ENCODE results near the gene PEX6. TPM values are rescaled to one million over a fixed set of nuclear protein-coding genes. Genes with fewer than 3 reads are reported as not detected.

PEX6 gene
- total and polyA plus RNA-seq, 8 donors = 5.5 to 118 (median 15.7) TPM

- peaks cover 30 to 57% (median 54%) of the 10 kb centered on the region in 4 donors for H3K36me3 ChIP-seq
- H3K27ac ChIP-seq = no peak overlapping the region
- TF ChIP-seq EP300 (IDR thresholded peaks at IDR 0.05) (no peak), POLR2AphosphoS5 (IDR thresholded peaks at IDR 0.05) (no peak)
- H3K4me1 ChIP-seq = peaks cover 11 to 42% (median 21%) of the 10 kb centered on the region in 4 donors
- WGBS, 5 donors = 81 to 95% (median 88%) methylated on average over 6 to 13 of the region's 13 CpGs
- no peak for DNase-seq
- H3K27me3 ChIP-seq = no peaks in the 10 kb centered on the region
- H3K4me3 ChIP-seq = no peak overlapping the region
- intact Hi-C loops (cut with DNase I; ENCODE audit: low total_unique reads) = no loop called here
- H3K9me3 ChIP-seq = no peaks in the 10 kb centered on the region
Observed at GRCh38 chr6:42962502-42963178, 16.3 kb downstream of the PEX6 start.

- 90 to 95% (median 93%) methylated on average over 12 of the region's 12 CpGs for WGBS, 5 donors
- H3K27ac ChIP-seq = no peak overlapping the region
Observed at GRCh38 chr6:42962096-42962495, 16.9 kb downstream of the PEX6 start.

GRCh38 chr6:42961020-42961470 is 17.9 kb downstream of the PEX6 start:
- 11 to 47% (median 17%) methylated on average over 9 to 15 of the region's 15 CpGs for WGBS, 5 donors
- H3K27ac ChIP-seq = peak overlapping the region; percentile 35 to 87 (median 73)
- no peaks in the 10 kb centered on the region for H3K27me3 ChIP-seq
- DNase-seq = peak in 1 of 2 donors; percentile 32
- H3K4me1 ChIP-seq = peaks cover 11 to 42% (median 21%) of the 10 kb centered on the region in 4 donors
- intact Hi-C loops (cut with DNase I; ENCODE audit: low total_unique reads) = no loop called here
- no peaks in the 10 kb centered on the region for H3K9me3 ChIP-seq
- peak overlapping the region; percentile 47 to 58 (median 50) for H3K4me3 ChIP-seq
- peaks cover 22 to 42% (median 39%) of the 10 kb centered on the region in 4 donors for H3K36me3 ChIP-seq
- TF ChIP-seq, protein P1, sequence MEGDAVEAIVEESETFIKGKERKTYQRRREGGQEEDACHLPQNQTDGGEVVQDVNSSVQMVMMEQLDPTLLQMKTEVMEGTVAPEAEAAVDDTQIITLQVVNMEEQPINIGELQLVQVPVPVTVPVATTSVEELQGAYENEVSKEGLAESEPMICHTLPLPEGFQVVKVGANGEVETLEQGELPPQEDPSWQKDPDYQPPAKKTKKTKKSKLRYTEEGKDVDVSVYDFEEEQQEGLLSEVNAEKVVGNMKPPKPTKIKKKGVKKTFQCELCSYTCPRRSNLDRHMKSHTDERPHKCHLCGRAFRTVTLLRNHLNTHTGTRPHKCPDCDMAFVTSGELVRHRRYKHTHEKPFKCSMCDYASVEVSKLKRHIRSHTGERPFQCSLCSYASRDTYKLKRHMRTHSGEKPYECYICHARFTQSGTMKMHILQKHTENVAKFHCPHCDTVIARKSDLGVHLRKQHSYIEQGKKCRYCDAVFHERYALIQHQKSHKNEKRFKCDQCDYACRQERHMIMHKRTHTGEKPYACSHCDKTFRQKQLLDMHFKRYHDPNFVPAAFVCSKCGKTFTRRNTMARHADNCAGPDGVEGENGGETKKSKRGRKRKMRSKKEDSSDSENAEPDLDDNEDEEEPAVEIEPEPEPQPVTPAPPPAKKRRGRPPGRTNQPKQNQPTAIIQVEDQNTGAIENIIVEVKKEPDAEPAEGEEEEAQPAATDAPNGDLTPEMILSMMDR (IDR thresholded peaks at IDR 0.05) = no peak

More at GRCh38 chr6:42962096-42962495, 16.9 kb downstream of the PEX6 start:
- intact Hi-C loops (cut with DNase I; ENCODE audit: low total_unique reads) = no loop called here
- Histone ChIP-seq H3K4me1 (peaks cover 11 to 42% (median 21%) of the 10 kb centered on the region in 4 donors), H3K36me3 (peaks cover 29 to 51% (median 48%) of the 10 kb centered on the region in 4 donors), H3K27me3 (no peaks in the 10 kb centered on the region), H3K9me3 (no peaks in the 10 kb centered on the region), H3K4me3 (no peak overlapping the region)
- no peak for DNase-seq
- TF ChIP-seq, protein P1 (IDR thresholded peaks at IDR 0.05) = no peak
- TF ChIP-seq POLR2A (IDR thresholded peaks at IDR 0.05) (no peak), EP300 (IDR thresholded peaks at IDR 0.05) (no peak), POLR2AphosphoS5 (IDR thresholded peaks at IDR 0.05) (no peak)

DNA sequence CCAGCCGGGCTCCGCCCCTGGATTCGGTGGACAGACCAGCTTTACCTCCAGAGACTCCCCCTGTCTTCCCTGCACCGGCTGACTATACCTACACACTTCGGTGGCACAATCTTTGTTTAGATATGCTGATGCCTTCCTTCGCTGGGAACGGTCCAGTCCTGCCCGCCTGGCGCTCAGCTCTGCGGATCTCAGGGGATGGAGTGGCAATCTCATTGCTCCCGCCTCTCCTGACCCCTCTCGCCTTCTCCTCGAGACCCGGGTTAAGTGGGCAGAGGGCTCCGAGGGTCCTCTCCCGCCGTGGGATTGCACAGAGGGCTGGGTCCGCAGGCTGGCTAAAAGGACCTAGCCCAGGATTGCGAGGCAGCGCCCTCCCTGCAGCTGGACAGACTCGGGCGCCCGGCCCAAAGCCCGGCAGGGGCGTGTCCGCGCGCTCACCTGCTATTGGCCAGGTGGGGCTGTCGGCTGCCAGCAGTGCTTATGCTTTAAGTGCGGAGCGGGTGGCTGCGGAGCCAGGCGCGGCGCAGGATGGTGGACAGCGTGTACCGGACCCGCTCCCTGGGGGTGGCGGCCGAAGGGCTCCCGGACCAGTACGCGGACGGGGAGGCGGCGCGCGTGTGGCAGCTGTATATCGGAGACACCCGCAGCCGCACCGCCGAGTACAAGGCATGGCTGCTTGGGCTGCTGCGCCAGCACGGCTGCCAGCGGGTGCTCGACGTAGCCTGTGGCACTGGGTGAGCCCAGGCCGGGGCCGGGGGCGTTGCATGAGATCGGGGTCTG is 18.6 kb downstream of the PEX6 start, which contains the start of gene GNMT:
TSS of gene GNMT (plus strand) at position 512 of the 777 bp plus-strand sequence. CDS start at position 526, 14 bp downstream.
- DNase-seq = peak; percentile 87 to 91
- H3K4me1 ChIP-seq = peaks cover 11 to 42% (median 21%) of the 10 kb centered on the region in 4 donors
- H3K27me3 ChIP-seq = no peaks in the 10 kb centered on the region
- H3K4me3 ChIP-seq = peak within 1 kb of the TSS; percentile 47 to 58 (median 50)
- TF ChIP-seq EP300 (IDR thresholded peaks at IDR 0.05) (no peak), POLR2AphosphoS5 (IDR thresholded peaks at IDR 0.05) (peak; percentile 36 to 91 (median 86))
- H3K36me3 ChIP-seq = peaks cover 18 to 36% (median 33%) of the 10 kb centered on the region in 4 donors
- intact Hi-C loops (cut with DNase I; ENCODE audit: low total_unique reads) = no loop called here
- H3K27ac ChIP-seq = peak within 1 kb of the TSS; percentile 35 to 87 (median 73)
- WGBS, 5 donors = 1 to 7% (median 2%) methylated on average over 25 to 62 of the region's 62 CpGs
- no peaks in the 10 kb centered on the region for H3K9me3 ChIP-seq

DNA sequence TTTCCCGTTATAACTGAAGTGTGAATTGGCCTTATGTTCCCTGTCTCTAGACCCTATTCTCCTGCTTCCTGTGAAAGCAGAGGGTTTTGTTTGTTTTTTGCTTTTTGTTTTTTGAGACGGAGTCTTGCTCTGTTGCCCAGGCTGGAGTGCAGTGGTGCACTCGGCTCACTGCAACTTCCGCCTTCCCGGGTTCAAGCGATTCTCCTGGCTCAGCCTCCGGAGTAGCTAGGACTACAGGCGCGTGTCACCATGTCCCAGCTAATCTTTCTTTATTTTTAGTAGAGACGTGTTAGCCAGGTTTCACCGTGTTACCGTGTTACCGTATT is 19.1 kb downstream of the PEX6 start:
- WGBS, 5 donors = 4 to 25% (median 15%) methylated on average over 13 of the region's 13 CpGs
- Histone ChIP-seq H3K27me3 (no peaks in the 10 kb centered on the region), H3K27ac (peak overlapping the region; percentile 35 to 87 (median 73)), H3K4me3 (peak overlapping the region; percentile 47 to 58 (median 50)), H3K4me1 (peaks cover 11 to 42% (median 21%) of the 10 kb centered on the region in 4 donors), H3K36me3 (peaks cover 12 to 30% (median 28%) of the 10 kb centered on the region in 4 donors), H3K9me3 (no peaks in the 10 kb centered on the region)
- intact Hi-C loops (cut with DNase I; ENCODE audit: low total_unique reads) = no loop called here
- TF ChIP-seq, protein P1 (IDR thresholded peaks at IDR 0.05) = no peak
- TF ChIP-seq POLR2AphosphoS5 (IDR thresholded peaks at IDR 0.05) (no peak), POLR2A (IDR thresholded peaks at IDR 0.05) (no peak)
- DNase-seq = no peak
